ENCODE results near the gene CSNK1A1.
A peak's percentile ranks its signal among the peaks of the same experiment; 100 is the strongest.
"Not testable (repeated sequence)": the region's sequence is repeated elsewhere in the genome, so short reads cannot be mapped to it uniquely, and the experiment has no call there.

CSNK1A1 gene

GRCh38 chr5:149529463-149529862 lies 21.8 kb downstream of the CSNK1A1 start:
- no peak for DNase-seq (ENCODE audit: low spot score)

- DNase-seq (ENCODE audit: low spot score), result no peak
Observed at GRCh38 chr5:149528281-149529060, 22.8 kb downstream of the CSNK1A1 start.

GRCh38 chr5:149526845-149527590 lies 24.2 kb downstream of the CSNK1A1 start:
- DNase-seq (ENCODE audit: low spot score), result no peak

GRCh38 chr5:149521739-149522685 lies 29.2 kb downstream of the CSNK1A1 start:
- DNase-seq (ENCODE audit: low spot score), result no peak

GRCh38 chr5:149519601-149520000 lies 31.6 kb downstream of the CSNK1A1 start:
- DNase-seq (ENCODE audit: low spot score), result no peak

- no peak for DNase-seq (ENCODE audit: low spot score)
Observed at GRCh38 chr5:149518620-149519019, 32.6 kb downstream of the CSNK1A1 start.

GRCh38 chr5:149517461-149518122 lies 33.6 kb downstream of the CSNK1A1 start:
- no peak for DNase-seq (ENCODE audit: low spot score)

- no peak for DNase-seq (ENCODE audit: low spot score)
Observed at GRCh38 chr5:149514512-149514911, 36.7 kb downstream of the CSNK1A1 start.

- not testable (repeated sequence) for DNase-seq (ENCODE audit: low spot score)
Observed at GRCh38 chr5:149513372-149513947, 37.8 kb downstream of the CSNK1A1 start.

- no peak for DNase-seq (ENCODE audit: low spot score)
Observed at GRCh38 chr5:149510136-149510535, 41.1 kb downstream of the CSNK1A1 start.

- no peak for DNase-seq (ENCODE audit: low spot score)
Observed at GRCh38 chr5:149504677-149505076, 46.6 kb downstream of the CSNK1A1 start.

GRCh38 chr5:149503006-149503405 lies 48.2 kb downstream of the CSNK1A1 start:
- peak; percentile 35 for DNase-seq (ENCODE audit: low spot score)

- DNase-seq (ENCODE audit: low spot score), result no peak
Observed at GRCh38 chr5:149500922-149501582, 50.2 kb downstream of the CSNK1A1 start.

GRCh38 chr5:149498724-149499336 lies 52.4 kb downstream of the CSNK1A1 start:
- DNase-seq (ENCODE audit: low spot score), result no peak

- no peak for DNase-seq (ENCODE audit: low spot score)
Observed at GRCh38 chr5:149497357-149497756, 53.9 kb downstream of the CSNK1A1 start.

GRCh38 chr5:149496917-149497316 lies 54.3 kb downstream of the CSNK1A1 start:
- no peak for DNase-seq (ENCODE audit: low spot score)

- no peak for DNase-seq (ENCODE audit: low spot score)
Observed at GRCh38 chr5:149496166-149496565, 55.1 kb downstream of the CSNK1A1 start.

- DNase-seq (ENCODE audit: low spot score), result no peak
Observed at GRCh38 chr5:149495673-149496072, 55.6 kb downstream of the CSNK1A1 start.

GRCh38 chr5:149493316-149493715 lies 57.9 kb downstream of the CSNK1A1 start:
- no peak for DNase-seq (ENCODE audit: low spot score)

- DNase-seq (ENCODE audit: low spot score), result no peak
Observed at GRCh38 chr5:149492781-149493180, 58.5 kb downstream of the CSNK1A1 start.

All from COLO829 (cell line).